Measurements from ENCODE around the gene ELOVL6.

ELOVL6 gene

GRCh38 chr4:110208419-110208818, 10.0 kb upstream of the ELOVL6 start:
- no peak for DNase-seq (ENCODE audit: insufficient read length, low spot score)
- no peak for FAIRE-seq
- no peak for TF ChIP-seq CTCF (IDR thresholded peaks at IDR 0.05; ENCODE audit: insufficient read depth, missing control alignments)

GRCh38 chr4:110207233-110207632, 8.8 kb upstream of the ELOVL6 start:
- FAIRE-seq (no peak), DNase-seq (ENCODE audit: insufficient read length, low spot score) (no peak)
- TF ChIP-seq CTCF (IDR thresholded peaks at IDR 0.05; ENCODE audit: insufficient read depth, missing control alignments), result no peak

- no peak for FAIRE-seq
- DNase-seq (ENCODE audit: insufficient read length, low spot score), result no peak
- no peak for TF ChIP-seq CTCF (IDR thresholded peaks at IDR 0.05; ENCODE audit: insufficient read depth, missing control alignments)
Measured at GRCh38 chr4:110202024-110202423, 3.6 kb upstream of the ELOVL6 start.

GRCh38 chr4:110201502-110201901, 3.1 kb upstream of the ELOVL6 start:
- TF ChIP-seq CTCF (IDR thresholded peaks at IDR 0.05; ENCODE audit: insufficient read depth, missing control alignments), result no peak
- DNase-seq (ENCODE audit: insufficient read length, low spot score), result no peak
- FAIRE-seq, result no peak

- DNase-seq (ENCODE audit: insufficient read length, low spot score) (no peak), FAIRE-seq (no peak)
- TF ChIP-seq CTCF (IDR thresholded peaks at IDR 0.05; ENCODE audit: insufficient read depth, missing control alignments), result no peak
Measured at GRCh38 chr4:110200689-110201088, 2.3 kb upstream of the ELOVL6 start.

GRCh38 chr4:110198049-110198434, 373 bp downstream of the ELOVL6 start:
- no peak for FAIRE-seq
- no peak for TF ChIP-seq CTCF (IDR thresholded peaks at IDR 0.05; ENCODE audit: insufficient read depth, missing control alignments)
- DNase-seq (ENCODE audit: insufficient read length, low spot score), result no peak

- FAIRE-seq, result no peak
- DNase-seq (ENCODE audit: insufficient read length, low spot score), result no peak
- TF ChIP-seq CTCF (IDR thresholded peaks at IDR 0.05; ENCODE audit: insufficient read depth, missing control alignments), result no peak
Measured at GRCh38 chr4:110197529-110198042, 829 bp downstream of the ELOVL6 start.

All from D721Med (cell line).